CD14-positive monocyte (primary cell): Measurements from ENCODE around the gene GREB1L. TPM values are rescaled to one million over a fixed set of nuclear protein-coding genes. Genes with fewer than 3 reads are reported as not detected.

Experiments
- DNase-seq, 3 donors: peaks; one replicate each; pipeline ENCODE4 v3.0.0-alpha.2; 2011 to 2022
- H2AFZ ChIP-seq: 2 replicates; pipeline ENCODE4 v1.6.0; 2012; ENCODE audit warnings: mild to moderate bottlenecking, low read depth, low read length, inconsistent platforms; ENCODE audit not compliant: insufficient read depth, poor library complexity, severe bottlenecking
- H3K27ac ChIP-seq, 2 donors: 1 replicate in 1 of 2; 2 replicates in 1 of 2; pipeline ENCODE4 v1.5.1; 2012 to 2013; ENCODE audit warnings: low read length in 2 of 2, control low read depth in 1 of 2, inconsistent platforms in 1 of 2, low read depth in 1 of 2, mild to moderate bottlenecking in 1 of 2
- H3K27me3 ChIP-seq, 2 donors: one replicate each; pipeline versions ENCODE4 v1.6.0 to v1.6.1; 2011 to 2013; ENCODE audit warnings: low read length in 2 of 2; ENCODE audit not compliant: control insufficient read depth in 2 of 2, insufficient read depth in 2 of 2
- H3K36me3 ChIP-seq, 2 donors: replicated peaks in 1 of 2; 1 replicate in 1 of 2; 2 replicates in 1 of 2; pipeline versions ENCODE4 v1.5.1 to v1.6.1; 2012 to 2013; ENCODE audit warnings: low read length in 2 of 2, control low read depth in 1 of 2, inconsistent platforms in 1 of 2, mild to moderate bottlenecking in 1 of 2; ENCODE audit not compliant: insufficient read depth in 2 of 2, control insufficient read depth in 1 of 2
- H3K4me1 ChIP-seq, 2 donors: 1 replicate in 1 of 2; 2 replicates in 1 of 2; pipeline versions ENCODE4 v1.5.1 to v1.6.1; 2012 to 2013; ENCODE audit warnings: low read length in 2 of 2, control low read depth in 1 of 2, inconsistent platforms in 1 of 2, mild to moderate bottlenecking in 1 of 2, moderate library complexity in 1 of 2; ENCODE audit not compliant: insufficient read depth in 2 of 2, control insufficient read depth in 1 of 2
- H3K4me2 ChIP-seq: replicated peaks from 2 replicates; pipeline ENCODE3; 2012; ENCODE audit warnings: low read length, moderate library complexity, mild to moderate bottlenecking; ENCODE audit not compliant: poor library complexity, severe bottlenecking; ENCODE audit errors: extremely low read depth
- H3K4me3 ChIP-seq, 3 experiments: fragments of 200-600 bp in 1 of 3; sonication (generic) in 1 of 3; replicated peaks in 1 of 3; 1 replicate in 2 of 3; 2 replicates in 1 of 3; pipeline ENCODE4 v1.5.1; 2011 to 2013; ENCODE audit warnings: low read length in 3 of 3, mild to moderate bottlenecking in 3 of 3, control low read depth in 2 of 3, low read depth in 2 of 3, inconsistent platforms in 1 of 3, moderate library complexity in 1 of 3
- H3K79me2 ChIP-seq: 2 replicates; pipeline ENCODE4 v1.6.0; 2012; ENCODE audit warnings: mild to moderate bottlenecking, control low read depth, inconsistent platforms, low read length, moderate library complexity; ENCODE audit not compliant: insufficient read depth
- H3K9ac ChIP-seq: 2 replicates; pipeline ENCODE4 v1.6.0; 2017; ENCODE audit warnings: low read length, mild to moderate bottlenecking; ENCODE audit not compliant: insufficient read depth, poor library complexity, severe bottlenecking
- H3K9me3 ChIP-seq, 2 donors: replicated peaks in 1 of 2; 1 replicate in 1 of 2; 2 replicates in 1 of 2; pipeline versions ENCODE4 v1.5.1 to v1.6.1; 2012 to 2013; ENCODE audit warnings: low read length in 2 of 2, control low read depth in 1 of 2; ENCODE audit not compliant: control insufficient read depth in 1 of 2, insufficient read depth in 1 of 2
- H4K20me1 ChIP-seq: 2 replicates; pipeline ENCODE4 v1.6.0; 2012; ENCODE audit warnings: mild to moderate bottlenecking, low read length, control low read depth, moderate library complexity; ENCODE audit not compliant: insufficient read depth
- H3K27ac Mint-ChIP-seq, 7 donors: one replicate each; pipeline ENCODE4 v1.8.0; 2020; ENCODE audit warnings: mild to moderate bottlenecking in 7 of 7, mixed read lengths in 7 of 7, moderate library complexity in 6 of 7, inconsistent platforms in 2 of 7
- H3K27me3 Mint-ChIP-seq, 3 donors: one replicate each; pipeline ENCODE4 v1.8.0; 2021 to 2022; ENCODE audit warnings: low read depth in 3 of 3, mild to moderate bottlenecking in 3 of 3, mixed read lengths in 3 of 3, moderate library complexity in 3 of 3, inconsistent platforms in 1 of 3
- H3K36me3 Mint-ChIP-seq, 2 donors: one replicate each; pipeline ENCODE4 v1.8.0; 2020; ENCODE audit warnings: mixed read lengths in 2 of 2, inconsistent platforms in 1 of 2, mild to moderate bottlenecking in 1 of 2
- H3K4me1 Mint-ChIP-seq: one replicate; pipeline ENCODE4 v1.8.0; 2020; ENCODE audit warnings: mild to moderate bottlenecking, mixed read lengths
- H3K4me3 Mint-ChIP-seq, 2 donors: one replicate each; pipeline ENCODE4 v1.8.0; 2020; ENCODE audit warnings: mild to moderate bottlenecking in 2 of 2, mixed read lengths in 2 of 2, moderate library complexity in 1 of 2
- H3K9me3 Mint-ChIP-seq, 7 donors: one replicate each; pipeline ENCODE4 v1.8.0; 2020 to 2022; ENCODE audit warnings: mixed read lengths in 7 of 7, mild to moderate bottlenecking in 6 of 7, moderate library complexity in 6 of 7, inconsistent platforms in 2 of 7
- WGBS: methylation state at CpG from one replicate; pipeline ENCODE4 v1.1.5; 2013; ENCODE audit warnings: missing lambda C conversion rate; ENCODE audit not compliant: insufficient coverage; 5-methylcytosine and 5-hydroxymethylcytosine counted together
- intact Hi-C, 2 donors: fragments of 100-400 bp; cut with micrococcal nuclease; formaldehyde crosslinking; loops; one replicate each; pipeline versions ENCODE4 v1.15.0 to v1.15.1; 2023
- polyA plus RNA-seq, 3 donors: library from polyadenylated mRNA; depleted of rRNA in 1 of 3; unstranded in 2 of 3; stranded (reverse) in 1 of 3; fragments of 300-500 nt in 2 of 3; fragments of >200 nt in 1 of 3; fragmentation: Illumina TruSeq in 2 of 3; gene quantifications; 1 replicate in 2 of 3; 2 replicates in 1 of 3; pipeline ENCODE4 v1.2.3, GENCODE V29; 2012 to 2021
- TF ChIP-seq, protein P1 (sequence below): fragments of 200-600 bp; IDR thresholded peaks from one replicate; pipeline ENCODE4 v1.8.0; 2022; ENCODE audit warnings: antibody characterized with exemption, mild to moderate bottlenecking

The GREB1L gene
- polyA plus RNA-seq, 3 donors, result 0.02 to 0.03 TPM; not detected in 1

DNA sequence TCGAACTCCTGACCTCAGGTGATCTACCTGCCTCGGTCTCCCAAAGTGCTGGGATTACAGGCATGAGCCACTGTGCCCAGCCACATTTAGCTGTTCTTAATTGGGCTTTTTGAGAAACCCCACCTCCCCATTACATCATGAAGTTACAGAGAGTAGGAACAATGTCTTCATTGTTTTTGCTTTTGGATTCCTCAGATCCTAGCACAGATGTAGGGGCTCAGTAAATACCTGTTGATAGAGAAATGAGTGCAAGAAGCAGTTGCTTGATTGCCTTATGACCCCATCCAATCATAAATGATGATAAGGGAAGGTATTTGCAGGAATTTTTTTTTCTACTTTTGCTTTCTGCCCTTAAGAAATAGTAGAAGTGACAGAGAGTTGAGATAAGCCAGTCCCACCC is 25.4 kb downstream of the GREB1L start:
- Mint-ChIP-seq H3K9me3 (no peaks in the 10 kb centered on the region), H3K27me3 (peaks cover 0 to 6% (median 0%) of the 10 kb centered on the region in 3 donors), H3K27ac (no peak overlapping the region), H3K4me3 (no peak overlapping the region), H3K4me1 (no peaks in the 10 kb centered on the region), H3K36me3 (no peaks in the 10 kb centered on the region)
- no peak for DNase-seq
- Histone ChIP-seq H3K36me3 (no peaks in the 10 kb centered on the region), H3K4me2 (no peak overlapping the region), H3K27me3 (peaks cover 2 to 3% of the 10 kb centered on the region in 2 donors), H4K20me1 (no peaks in the 10 kb centered on the region), H2AFZ (no peak overlapping the region), H3K79me2 (no peaks in the 10 kb centered on the region), H3K4me3 (no peak overlapping the region), H3K9me3 (no peaks in the 10 kb centered on the region), H3K4me1 (no peaks in the 10 kb centered on the region), H3K9ac (no peak overlapping the region), H3K27ac (no peak overlapping the region)
- WGBS, result no CpG with 5 or more reads among the region's 2 CpGs
- intact Hi-C loops, result no loop called here
- TF ChIP-seq, protein P1, sequence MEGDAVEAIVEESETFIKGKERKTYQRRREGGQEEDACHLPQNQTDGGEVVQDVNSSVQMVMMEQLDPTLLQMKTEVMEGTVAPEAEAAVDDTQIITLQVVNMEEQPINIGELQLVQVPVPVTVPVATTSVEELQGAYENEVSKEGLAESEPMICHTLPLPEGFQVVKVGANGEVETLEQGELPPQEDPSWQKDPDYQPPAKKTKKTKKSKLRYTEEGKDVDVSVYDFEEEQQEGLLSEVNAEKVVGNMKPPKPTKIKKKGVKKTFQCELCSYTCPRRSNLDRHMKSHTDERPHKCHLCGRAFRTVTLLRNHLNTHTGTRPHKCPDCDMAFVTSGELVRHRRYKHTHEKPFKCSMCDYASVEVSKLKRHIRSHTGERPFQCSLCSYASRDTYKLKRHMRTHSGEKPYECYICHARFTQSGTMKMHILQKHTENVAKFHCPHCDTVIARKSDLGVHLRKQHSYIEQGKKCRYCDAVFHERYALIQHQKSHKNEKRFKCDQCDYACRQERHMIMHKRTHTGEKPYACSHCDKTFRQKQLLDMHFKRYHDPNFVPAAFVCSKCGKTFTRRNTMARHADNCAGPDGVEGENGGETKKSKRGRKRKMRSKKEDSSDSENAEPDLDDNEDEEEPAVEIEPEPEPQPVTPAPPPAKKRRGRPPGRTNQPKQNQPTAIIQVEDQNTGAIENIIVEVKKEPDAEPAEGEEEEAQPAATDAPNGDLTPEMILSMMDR, result no peak

DNA sequence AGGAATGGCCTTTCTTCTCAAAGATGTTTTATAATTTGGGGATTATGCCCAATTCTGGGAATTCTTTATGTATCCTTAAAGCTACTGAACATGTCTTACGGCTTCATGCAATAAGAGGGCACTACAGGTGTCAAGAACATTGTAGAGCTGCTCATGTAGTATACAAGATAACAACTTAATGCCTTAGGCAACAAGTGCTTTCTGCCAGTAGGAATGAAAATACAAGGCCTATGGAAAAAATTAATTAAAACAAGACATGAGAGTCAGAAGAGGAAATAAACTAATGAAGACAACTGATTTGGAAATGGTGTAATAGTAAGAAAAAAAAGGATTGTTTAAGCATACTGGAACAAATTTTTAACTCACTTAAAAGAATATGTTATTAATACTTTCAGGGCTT is 27.3 kb downstream of the GREB1L start:
- Histone ChIP-seq H3K4me2 (no peak overlapping the region), H3K4me3 (no peak overlapping the region), H3K9ac (no peak overlapping the region), H3K27me3 (no peaks in the 10 kb centered on the region), H3K79me2 (no peaks in the 10 kb centered on the region), H4K20me1 (no peaks in the 10 kb centered on the region), H3K36me3 (no peaks in the 10 kb centered on the region), H3K27ac (no peak overlapping the region), H3K4me1 (no peaks in the 10 kb centered on the region), H3K9me3 (no peaks in the 10 kb centered on the region), H2AFZ (no peak overlapping the region)
- H3K9me3 Mint-ChIP-seq, result no peaks in the 10 kb centered on the region
- TF ChIP-seq, protein P1, result no peak
- H3K4me3 Mint-ChIP-seq, result no peak overlapping the region
- peaks cover 0 to 6% (median 0%) of the 10 kb centered on the region in 3 donors for H3K27me3 Mint-ChIP-seq
- H3K27ac Mint-ChIP-seq, result no peak overlapping the region
- intact Hi-C loops, result no loop called here
- H3K36me3 Mint-ChIP-seq, result no peaks in the 10 kb centered on the region
- DNase-seq, result no peak
- H3K4me1 Mint-ChIP-seq, result no peaks in the 10 kb centered on the region
- WGBS, result no CpG with 5 or more reads among the region's 1 CpG
